ENCODE data around the gene RGS7BP.

RGS7BP gene

DNA sequence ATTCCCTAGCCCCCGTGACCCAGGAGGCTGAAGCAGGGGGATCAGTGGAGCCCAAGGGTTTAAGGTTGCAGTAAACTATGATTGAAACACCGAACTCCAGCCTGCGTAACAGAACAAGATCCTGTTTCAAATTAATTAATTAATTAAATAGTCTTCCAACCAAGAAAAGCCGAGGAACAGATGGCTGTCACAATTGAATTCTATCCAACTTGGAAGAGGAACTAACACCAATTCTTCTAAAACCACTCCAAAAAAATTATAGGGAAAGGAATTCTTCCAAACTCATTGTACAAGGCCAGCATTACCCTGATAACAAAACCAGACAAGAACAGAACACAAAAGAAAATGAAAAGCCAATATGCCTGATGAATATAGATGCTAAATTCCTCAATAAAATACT lies 43.4 kb upstream of the RGS7BP start:
- Histone ChIP-seq H3K36me3 (ENCODE audit: low read length) (no peaks in the 10 kb centered on the region), H4K20me1 (ENCODE audit: low read depth, low read length) (no peaks in the 10 kb centered on the region), H3K9me3 (ENCODE audit: insufficient read depth, low read length) (no peaks in the 10 kb centered on the region), H3F3A (ENCODE audit: insufficient read depth) (no peaks in the 10 kb centered on the region), H2AFZ (ENCODE audit: low read depth, low read length, severe bottlenecking) (no peak overlapping the region), H3K4me2 (ENCODE audit: low read depth, low read length, poor library complexity, severe bottlenecking) (no peak overlapping the region), H3K27me3 (ENCODE audit: low read length) (no peaks in the 10 kb centered on the region), H3K4me3 (ENCODE audit: insufficient read depth, low read length, poor library complexity, severe bottlenecking) (no peak overlapping the region), H3K9me2 (replicated peaks; ENCODE audit: insufficient read depth, low read length) (no peaks in the 10 kb centered on the region), H3K27ac (ENCODE audit: low read depth, low read length) (no peak overlapping the region), H3K79me2 (ENCODE audit: insufficient read depth, low read length) (no peaks in the 10 kb centered on the region), H3K9ac (ENCODE audit: low read length) (no peak overlapping the region)
- no peak for TF ChIP-seq EZH2phosphoT487 (conservative IDR thresholded peaks at IDR 0.05; ENCODE audit: low read length)
- TF ChIP-seq, protein P1, sequence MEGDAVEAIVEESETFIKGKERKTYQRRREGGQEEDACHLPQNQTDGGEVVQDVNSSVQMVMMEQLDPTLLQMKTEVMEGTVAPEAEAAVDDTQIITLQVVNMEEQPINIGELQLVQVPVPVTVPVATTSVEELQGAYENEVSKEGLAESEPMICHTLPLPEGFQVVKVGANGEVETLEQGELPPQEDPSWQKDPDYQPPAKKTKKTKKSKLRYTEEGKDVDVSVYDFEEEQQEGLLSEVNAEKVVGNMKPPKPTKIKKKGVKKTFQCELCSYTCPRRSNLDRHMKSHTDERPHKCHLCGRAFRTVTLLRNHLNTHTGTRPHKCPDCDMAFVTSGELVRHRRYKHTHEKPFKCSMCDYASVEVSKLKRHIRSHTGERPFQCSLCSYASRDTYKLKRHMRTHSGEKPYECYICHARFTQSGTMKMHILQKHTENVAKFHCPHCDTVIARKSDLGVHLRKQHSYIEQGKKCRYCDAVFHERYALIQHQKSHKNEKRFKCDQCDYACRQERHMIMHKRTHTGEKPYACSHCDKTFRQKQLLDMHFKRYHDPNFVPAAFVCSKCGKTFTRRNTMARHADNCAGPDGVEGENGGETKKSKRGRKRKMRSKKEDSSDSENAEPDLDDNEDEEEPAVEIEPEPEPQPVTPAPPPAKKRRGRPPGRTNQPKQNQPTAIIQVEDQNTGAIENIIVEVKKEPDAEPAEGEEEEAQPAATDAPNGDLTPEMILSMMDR (IDR thresholded peaks at IDR 0.05; ENCODE audit: insufficient read depth, low read length, poor library complexity, severe bottlenecking), result no peak

DNA sequence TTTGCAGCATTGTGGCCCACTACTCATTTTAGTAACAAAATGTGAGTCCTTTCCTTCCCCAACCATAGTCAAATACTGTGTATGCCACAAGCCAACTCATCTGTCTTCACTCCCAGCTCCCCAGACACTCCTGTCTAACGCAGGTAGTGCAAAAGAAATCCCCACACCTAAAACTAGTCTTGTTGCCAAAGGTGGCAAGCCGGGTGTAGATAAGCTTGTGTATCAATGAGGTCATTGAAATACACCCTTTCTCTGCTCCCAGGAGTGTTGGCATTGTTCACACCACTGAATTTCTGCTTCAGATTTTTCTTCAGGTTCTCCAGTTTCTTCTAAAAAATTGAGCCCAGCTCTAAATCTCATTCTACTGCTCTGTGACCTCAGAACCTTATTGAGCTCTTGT lies 19.7 kb upstream of the RGS7BP start:
- no peaks in the 10 kb centered on the region for H3K27me3 ChIP-seq (ENCODE audit: low read length)
- H4K20me1 ChIP-seq (ENCODE audit: low read depth, low read length), result no peaks in the 10 kb centered on the region
- no peak overlapping the region for H3K4me2 ChIP-seq (ENCODE audit: low read depth, low read length, poor library complexity, severe bottlenecking)
- H3K9ac ChIP-seq (ENCODE audit: low read length), result no peak overlapping the region
- H3K4me3 ChIP-seq (ENCODE audit: insufficient read depth, low read length, poor library complexity, severe bottlenecking), result no peak overlapping the region
- no peaks in the 10 kb centered on the region for H3K79me2 ChIP-seq (ENCODE audit: insufficient read depth, low read length)
- H3K36me3 ChIP-seq (ENCODE audit: low read length), result no peaks in the 10 kb centered on the region
- no peaks in the 10 kb centered on the region for H3F3A ChIP-seq (ENCODE audit: insufficient read depth)
- no peaks in the 10 kb centered on the region for H3K9me3 ChIP-seq (ENCODE audit: insufficient read depth, low read length)
- TF ChIP-seq, protein P1 (IDR thresholded peaks at IDR 0.05; ENCODE audit: insufficient read depth, low read length, poor library complexity, severe bottlenecking), result no peak
- no peak for TF ChIP-seq EZH2phosphoT487 (conservative IDR thresholded peaks at IDR 0.05; ENCODE audit: low read length)
- no peak overlapping the region for H3K27ac ChIP-seq (ENCODE audit: low read depth, low read length)
- no peak overlapping the region for H2AFZ ChIP-seq (ENCODE audit: low read depth, low read length, severe bottlenecking)
- H3K9me2 ChIP-seq (replicated peaks; ENCODE audit: insufficient read depth, low read length), result no peaks in the 10 kb centered on the region

DNA sequence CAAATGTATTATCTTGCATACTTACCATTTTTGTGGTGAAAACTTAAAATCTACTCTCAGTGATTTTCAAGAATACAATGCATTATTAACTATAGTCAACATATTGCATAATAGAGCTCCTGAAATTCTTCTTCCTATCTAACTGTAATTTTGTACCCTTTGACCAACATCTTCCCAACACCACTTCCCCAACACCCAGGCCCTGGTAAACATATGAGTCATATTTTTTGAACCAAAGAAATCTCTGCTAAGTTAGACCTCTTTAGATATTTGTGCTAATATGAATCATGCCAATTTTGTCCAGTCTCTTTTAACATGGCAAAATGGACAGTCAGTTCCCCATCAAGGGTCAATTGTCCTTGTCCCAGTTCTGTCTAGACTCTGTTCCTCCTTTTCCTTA lies 18.5 kb upstream of the RGS7BP start:
- Histone ChIP-seq H3K27me3 (ENCODE audit: low read length) (no peaks in the 10 kb centered on the region), H2AFZ (ENCODE audit: low read depth, low read length, severe bottlenecking) (no peak overlapping the region), H3K9me3 (ENCODE audit: insufficient read depth, low read length) (no peaks in the 10 kb centered on the region)

More for the DNA sequence above, 18.5 kb upstream of the RGS7BP start:
- no peak overlapping the region for H3K27ac ChIP-seq (ENCODE audit: low read depth, low read length)
- no peaks in the 10 kb centered on the region for H3K9me2 ChIP-seq (replicated peaks; ENCODE audit: insufficient read depth, low read length)
- no peak overlapping the region for H3K4me3 ChIP-seq (ENCODE audit: insufficient read depth, low read length, poor library complexity, severe bottlenecking)
- H4K20me1 ChIP-seq (ENCODE audit: low read depth, low read length), result no peaks in the 10 kb centered on the region
- no peaks in the 10 kb centered on the region for H3K36me3 ChIP-seq (ENCODE audit: low read length)
- H3K9ac ChIP-seq (ENCODE audit: low read length), result no peak overlapping the region
- H3K79me2 ChIP-seq (ENCODE audit: insufficient read depth, low read length), result no peaks in the 10 kb centered on the region
- H3K4me2 ChIP-seq (ENCODE audit: low read depth, low read length, poor library complexity, severe bottlenecking), result no peak overlapping the region
- H3F3A ChIP-seq (ENCODE audit: insufficient read depth), result no peaks in the 10 kb centered on the region
- TF ChIP-seq, protein P1 (IDR thresholded peaks at IDR 0.05; ENCODE audit: insufficient read depth, low read length, poor library complexity, severe bottlenecking), result no peak
- TF ChIP-seq EZH2phosphoT487 (conservative IDR thresholded peaks at IDR 0.05; ENCODE audit: low read length), result no peak
